K562 (cell line): Measurements from ENCODE around the gene EN1.

Source experiments
- BCL6 ChIP-seq: fragments of 250-450 bp; sonication (Bioruptor Pico); IDR thresholded peaks from 2 replicates; pipeline ENCODE4 v1.4.0; 2020
- TRIM24 ChIP-seq, 2 experiments: fragments of 450-650 bp; IDR thresholded peaks; 2 replicates each; pipeline ENCODE4 v1.6.1; 2016
- XRCC5 ChIP-seq: fragments of 200-400 bp; formaldehyde crosslinking; IDR thresholded peaks from 2 replicates; pipeline ENCODE4 v1.6.1; 2017; ENCODE audit warnings: low read depth, mild to moderate bottlenecking, low read length
- ZNF780A ChIP-seq: fragments of 250-450 bp; sonication (Bioruptor Pico); IDR thresholded peaks from 2 replicates; pipeline ENCODE4 v1.5.0; 2021; ENCODE audit warnings: mild to moderate bottlenecking
- TF ChIP-seq, protein P1 (sequence below), 3 experiments: IDR thresholded peaks in 2 of 3; conservative IDR thresholded peaks in 1 of 3; 2 replicates each; pipeline ENCODE4 v1.5.1; 2011 to 2012; ENCODE audit warnings: low read length in 3 of 3, mild to moderate bottlenecking in 3 of 3, control low read depth in 2 of 3, improper control_type of control experiment in 1 of 3, inconsistent platforms in 1 of 3, low read depth in 1 of 3, mixed read lengths in 1 of 3, moderate library complexity in 1 of 3; ENCODE audit not compliant: insufficient read depth in 2 of 3
- TF ChIP-seq, protein P2 (sequence below): sonication (generic); formaldehyde crosslinking; IDR thresholded peaks from 2 replicates; pipeline ENCODE4 v1.5.0; 2020; ENCODE audit warnings: missing genetic modification reagents

DNA sequence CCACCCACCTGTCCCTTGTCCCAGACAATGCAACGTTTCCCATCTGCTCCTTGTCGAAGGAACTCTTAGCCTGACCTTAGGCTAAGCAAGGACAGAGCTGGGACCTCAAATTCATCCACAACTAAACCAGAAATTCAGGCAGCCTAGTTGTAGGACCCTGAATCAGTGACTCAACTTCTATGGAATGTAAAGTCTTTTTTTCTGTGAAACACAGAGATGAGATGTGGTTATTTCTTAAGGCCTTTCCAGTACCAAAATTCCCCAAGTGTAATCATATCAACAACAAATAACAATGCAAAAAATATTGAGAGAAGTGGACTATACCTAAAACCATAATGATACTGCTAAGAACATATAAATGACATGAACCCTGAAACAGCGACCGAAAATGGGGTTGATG, 46.7 kb downstream of the EN1 start:
- TF ChIP-seq, protein P1, sequence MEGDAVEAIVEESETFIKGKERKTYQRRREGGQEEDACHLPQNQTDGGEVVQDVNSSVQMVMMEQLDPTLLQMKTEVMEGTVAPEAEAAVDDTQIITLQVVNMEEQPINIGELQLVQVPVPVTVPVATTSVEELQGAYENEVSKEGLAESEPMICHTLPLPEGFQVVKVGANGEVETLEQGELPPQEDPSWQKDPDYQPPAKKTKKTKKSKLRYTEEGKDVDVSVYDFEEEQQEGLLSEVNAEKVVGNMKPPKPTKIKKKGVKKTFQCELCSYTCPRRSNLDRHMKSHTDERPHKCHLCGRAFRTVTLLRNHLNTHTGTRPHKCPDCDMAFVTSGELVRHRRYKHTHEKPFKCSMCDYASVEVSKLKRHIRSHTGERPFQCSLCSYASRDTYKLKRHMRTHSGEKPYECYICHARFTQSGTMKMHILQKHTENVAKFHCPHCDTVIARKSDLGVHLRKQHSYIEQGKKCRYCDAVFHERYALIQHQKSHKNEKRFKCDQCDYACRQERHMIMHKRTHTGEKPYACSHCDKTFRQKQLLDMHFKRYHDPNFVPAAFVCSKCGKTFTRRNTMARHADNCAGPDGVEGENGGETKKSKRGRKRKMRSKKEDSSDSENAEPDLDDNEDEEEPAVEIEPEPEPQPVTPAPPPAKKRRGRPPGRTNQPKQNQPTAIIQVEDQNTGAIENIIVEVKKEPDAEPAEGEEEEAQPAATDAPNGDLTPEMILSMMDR (IDR thresholded peaks at IDR 0.05 in 2 of 3, conservative IDR thresholded peaks at IDR 0.05 in 1 of 3; ENCODE audit: insufficient read depth in 2 of 3, low read depth in 1 of 3, low read length in 3 of 3) = no peak
- TF ChIP-seq TRIM24 (IDR thresholded peaks at IDR 0.05) = no peak
- TF ChIP-seq ZNF780A (CRISPR knock-in tag) = no peak
- no peak for TF ChIP-seq XRCC5
- TF ChIP-seq, protein P2, sequence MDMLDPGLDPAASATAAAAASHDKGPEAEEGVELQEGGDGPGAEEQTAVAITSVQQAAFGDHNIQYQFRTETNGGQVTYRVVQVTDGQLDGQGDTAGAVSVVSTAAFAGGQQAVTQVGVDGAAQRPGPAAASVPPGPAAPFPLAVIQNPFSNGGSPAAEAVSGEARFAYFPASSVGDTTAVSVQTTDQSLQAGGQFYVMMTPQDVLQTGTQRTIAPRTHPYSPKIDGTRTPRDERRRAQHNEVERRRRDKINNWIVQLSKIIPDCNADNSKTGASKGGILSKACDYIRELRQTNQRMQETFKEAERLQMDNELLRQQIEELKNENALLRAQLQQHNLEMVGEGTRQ (CRISPR knock-in tag) = no peak
- TF ChIP-seq BCL6 (CRISPR knock-in tag) = no peak
